ENCODE measurements around the gene GLOD4. TPM values are rescaled to one million over a fixed set of nuclear protein-coding genes. Genes with fewer than 3 reads are reported as not detected.
"Not testable (repeated sequence)": the region's sequence is repeated elsewhere in the genome, so short reads cannot be mapped to it uniquely, and the experiment has no call there.

The GLOD4 gene, protein sequence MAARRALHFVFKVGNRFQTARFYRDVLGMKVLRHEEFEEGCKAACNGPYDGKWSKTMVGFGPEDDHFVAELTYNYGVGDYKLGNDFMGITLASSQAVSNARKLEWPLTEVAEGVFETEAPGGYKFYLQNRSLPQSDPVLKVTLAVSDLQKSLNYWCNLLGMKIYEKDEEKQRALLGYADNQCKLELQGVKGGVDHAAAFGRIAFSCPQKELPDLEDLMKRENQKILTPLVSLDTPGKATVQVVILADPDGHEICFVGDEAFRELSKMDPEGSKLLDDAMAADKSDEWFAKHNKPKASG
- total RNA-seq (2014; rRNA removed; shearing (Covaris generic)): 84.3 and 116 TPM in 2 replicates

DNA sequence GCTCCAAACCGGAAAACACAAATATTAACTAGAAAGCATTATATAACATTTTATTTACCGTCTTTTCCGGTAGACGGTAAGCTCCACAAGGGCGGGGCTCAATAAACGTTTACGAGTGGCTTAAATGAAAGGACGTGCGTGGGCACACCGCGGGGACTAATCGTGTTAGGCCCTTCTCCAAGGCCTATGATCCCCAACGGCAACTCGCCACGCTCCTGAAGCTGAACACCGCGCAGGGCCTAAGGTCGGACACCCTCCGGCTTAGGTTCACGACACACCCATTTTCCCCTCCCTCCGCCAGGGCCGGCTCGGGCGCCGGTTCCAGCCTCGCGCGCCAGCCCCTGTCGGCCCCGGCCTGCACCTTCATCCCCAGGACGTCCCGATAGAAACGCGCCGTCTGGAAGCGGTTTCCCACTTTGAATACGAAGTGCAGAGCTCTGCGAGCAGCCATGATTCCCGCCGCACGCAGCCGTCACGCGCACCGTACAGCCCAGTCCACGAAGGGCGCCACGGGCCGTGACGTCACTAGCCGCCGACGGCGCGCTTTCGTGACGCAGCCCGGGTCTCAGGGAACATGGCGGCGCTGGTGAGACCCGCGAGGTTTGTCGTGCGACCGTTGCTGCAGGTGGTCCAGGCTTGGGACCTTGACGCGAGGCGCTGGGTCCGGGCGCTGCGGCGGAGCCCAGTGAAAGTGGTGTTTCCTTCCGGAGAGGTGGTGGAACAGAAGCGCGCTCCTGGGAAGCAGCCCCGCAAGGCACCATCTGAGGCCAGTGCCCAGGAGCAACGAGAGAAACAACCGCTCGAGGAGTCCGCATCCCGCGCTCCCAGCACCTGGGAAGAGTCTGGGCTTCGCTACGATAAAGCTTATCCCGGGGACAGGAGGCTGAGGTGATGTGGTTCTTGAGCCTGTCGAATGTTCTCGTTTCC is at the start of gene GLOD4, which contains the start of gene MRM3:
Gene GLOD4 (minus strand): TSS at position 476 of the 927 bp plus-strand sequence. CDS start 25 bp downstream, at position 451.
Gene MRM3 (plus strand): TSS at position 549 of the 927 bp plus-strand sequence. CDS start 26 bp downstream, at position 575.
- DNase-seq (ENCODE audit: low read depth): peak; percentile 79

GRCh38 chr17:830950-831349 is 48.9 kb upstream of the GLOD4 start:
- DNase-seq (ENCODE audit: low read depth): no peak

DNA sequence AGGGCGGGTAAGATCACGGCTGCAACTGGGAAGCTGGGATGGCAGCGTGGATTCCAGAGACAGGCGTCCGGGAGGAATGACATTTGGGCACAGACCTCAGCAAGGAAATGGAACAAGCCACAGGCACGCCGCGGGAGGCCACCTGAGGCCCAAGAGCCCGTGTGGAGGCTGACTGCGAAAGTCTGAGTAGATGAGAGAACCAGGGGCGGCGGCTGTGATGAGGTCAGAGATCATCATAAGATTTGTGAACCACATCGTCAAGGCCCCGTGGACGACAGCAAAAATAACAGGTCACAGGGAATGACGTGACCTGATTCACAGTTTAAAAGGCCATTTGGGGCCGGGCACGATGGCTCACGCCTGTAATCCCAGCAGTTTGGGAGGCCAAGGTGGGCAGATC is 48.3 kb upstream of the GLOD4 start:
- DNase-seq (ENCODE audit: low read depth): no peak

- not testable (repeated sequence) for DNase-seq (ENCODE audit: low read depth)
These were observed 47.5 kb upstream of the GLOD4 start for GRCh38 chr17:829614-830013.

GRCh38 chr17:828761-829160 is 46.7 kb upstream of the GLOD4 start:
- DNase-seq (ENCODE audit: low read depth): peak; percentile 29

DNA sequence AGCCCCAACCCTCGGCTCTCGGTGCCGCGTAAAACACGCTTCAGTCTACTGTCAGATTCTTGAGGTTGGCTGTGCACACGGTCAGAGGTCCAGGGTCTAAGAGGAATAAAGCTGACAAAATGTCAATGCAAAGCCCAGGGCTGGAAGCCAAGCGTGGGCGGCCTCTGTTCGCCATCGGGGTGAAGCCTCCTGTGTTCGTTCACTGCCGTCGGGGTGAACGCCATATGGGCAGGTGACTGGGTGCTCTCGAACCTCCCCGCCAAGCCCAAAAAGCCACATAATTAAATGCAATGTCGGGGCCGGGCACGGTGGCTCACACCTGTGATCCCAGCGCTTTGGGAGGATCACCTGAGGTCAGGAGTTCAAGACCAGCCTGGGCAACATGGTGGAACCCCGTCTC is 44.7 kb upstream of the GLOD4 start:
- no peak for DNase-seq (ENCODE audit: low read depth)

DNA sequence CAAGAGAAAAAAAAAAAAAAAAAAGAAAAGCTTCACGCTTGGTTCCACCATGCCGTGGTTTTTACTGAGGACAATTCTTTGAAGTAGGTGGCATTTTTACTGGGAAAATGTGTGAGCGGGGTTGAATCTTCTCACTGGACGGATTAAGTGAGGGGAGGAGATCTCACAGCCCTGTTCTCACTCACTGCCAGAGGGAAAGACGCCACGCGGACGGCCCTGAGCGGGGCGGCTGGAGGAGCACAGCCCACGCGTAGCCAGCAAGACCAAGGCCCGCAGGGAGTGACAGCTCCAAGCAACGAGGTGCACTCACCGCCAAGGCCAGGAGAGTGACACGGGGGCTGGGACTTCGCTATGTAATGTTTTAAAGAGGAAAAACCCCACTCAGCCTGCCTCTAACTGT is 43.1 kb upstream of the GLOD4 start:
- DNase-seq (ENCODE audit: low read depth): no peak

DNA sequence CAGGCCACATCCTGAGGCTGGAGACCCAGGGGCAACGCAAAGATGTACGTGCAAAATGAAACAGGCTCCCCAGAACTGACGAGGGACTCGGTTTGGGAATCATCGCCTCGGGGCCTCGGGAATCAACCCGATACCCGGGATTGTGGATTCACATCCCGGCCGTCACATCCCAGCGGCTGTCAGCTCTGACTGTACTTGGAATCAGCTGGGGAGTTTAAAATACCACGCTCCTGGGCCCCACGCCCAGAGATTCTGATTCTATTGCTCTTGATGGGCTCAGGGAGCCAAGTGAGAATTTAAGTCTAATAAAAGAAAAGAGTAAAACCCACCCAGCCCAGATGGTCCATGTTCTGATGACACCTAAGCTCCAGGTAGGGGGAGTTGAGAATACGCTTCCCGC is 42.3 kb upstream of the GLOD4 start:
- DNase-seq (ENCODE audit: low read depth): no peak

- no peak for DNase-seq (ENCODE audit: low read depth)
These were observed 41.4 kb upstream of the GLOD4 start for GRCh38 chr17:823501-823902.

DNA sequence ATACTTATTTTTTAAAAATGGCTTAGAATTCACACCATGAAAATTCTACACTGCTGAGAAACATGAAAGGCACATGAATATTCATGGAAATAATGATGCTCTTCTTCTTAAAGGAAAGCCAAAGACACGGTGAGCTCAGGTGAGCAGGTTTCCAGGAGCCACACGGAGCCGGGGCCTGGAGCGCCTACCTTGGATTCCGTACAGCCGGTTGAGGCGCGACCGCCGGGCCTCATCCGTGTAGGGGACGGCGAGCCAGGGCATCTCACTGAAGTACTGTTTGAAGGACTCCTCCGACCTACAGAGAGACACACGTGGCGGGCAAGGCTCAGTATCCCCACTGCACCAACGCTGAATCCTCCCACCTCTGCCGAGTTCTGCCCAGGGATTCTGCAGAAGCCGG is 37.2 kb upstream of the GLOD4 start:
- DNase-seq (ENCODE audit: low read depth): no peak

GRCh38 chr17:814371-814770 is 32.3 kb upstream of the GLOD4 start:
- no peak for DNase-seq (ENCODE audit: low read depth)

- no peak for DNase-seq (ENCODE audit: low read depth)
These were observed 30.6 kb upstream of the GLOD4 start for GRCh38 chr17:812638-813204.

- no peak for DNase-seq (ENCODE audit: low read depth)
These were observed 29.1 kb upstream of the GLOD4 start for GRCh38 chr17:811051-811784.

GRCh38 chr17:807523-808294 is 25.6 kb upstream of the GLOD4 start:
- DNase-seq (ENCODE audit: low read depth): no peak

- DNase-seq (ENCODE audit: low read depth): no peak
These were observed 24.9 kb upstream of the GLOD4 start for GRCh38 chr17:806781-807522.

DNA sequence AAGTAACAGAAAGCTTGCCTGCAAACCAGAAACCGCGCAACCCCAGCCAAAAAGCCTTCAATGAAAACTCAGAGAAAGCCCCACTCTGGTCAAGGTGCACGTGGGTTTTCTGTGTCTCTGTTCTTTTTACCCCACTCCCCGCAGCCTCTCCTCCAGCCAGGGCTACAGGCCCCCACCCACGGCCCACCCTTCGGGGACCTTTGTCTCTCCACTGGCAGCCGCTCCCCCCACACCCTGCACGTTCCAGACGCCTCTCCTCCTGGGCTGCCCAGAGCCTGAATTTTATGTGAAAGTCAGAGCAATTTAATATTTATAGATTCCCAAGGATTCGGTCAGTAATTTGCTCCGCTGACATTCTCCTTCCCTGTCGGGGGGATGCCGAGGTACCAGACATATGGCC is 24.3 kb upstream of the GLOD4 start:
- DNase-seq (ENCODE audit: low read depth): no peak

DNA sequence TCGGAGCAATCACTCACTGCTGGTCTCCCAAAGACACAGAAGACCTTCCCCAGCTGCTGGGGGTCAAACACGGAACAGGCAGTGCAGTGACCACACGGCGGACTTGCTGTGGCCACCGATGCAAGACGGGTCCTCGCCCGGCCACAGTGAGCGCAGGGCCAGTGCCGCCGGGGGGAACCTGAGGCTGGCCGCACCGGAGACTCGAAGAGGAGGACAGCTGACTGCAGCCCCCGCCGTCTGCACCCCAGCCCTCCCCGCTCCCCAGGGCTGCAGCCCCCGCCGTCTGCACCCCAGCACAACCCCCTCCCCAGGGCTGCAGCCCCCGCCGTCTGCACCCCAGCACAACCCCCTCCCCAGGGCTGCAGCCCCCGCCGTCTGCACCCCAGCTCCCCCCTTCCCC is 23.8 kb upstream of the GLOD4 start:
- DNase-seq (ENCODE audit: low read depth): not testable (repeated sequence)

GRCh38 chr17:804541-805435 is 22.7 kb upstream of the GLOD4 start:
- DNase-seq (ENCODE audit: low read depth): no peak
